Activated naive CD8-positive, alpha-beta T cell treated with anti-CD3 and anti-CD28 coated beads, Interleukin-2, amount 50 U/mL, for 24 hours (primary cell): ENCODE data around the gene GSTM3.

ENCODE experiments used
- ATAC-seq: fragments of 150-1000 bp; cut with Tn5 transposase; one replicate; pipeline ENCODE4 v1.10.0; 2021
- DNase-seq: peaks from one replicate; pipeline ENCODE4 v3.0.0; 2021
- H3K27ac Mint-ChIP-seq: one replicate; pipeline ENCODE4 v1.8.0; 2021; ENCODE audit warnings: mild to moderate bottlenecking, mixed read lengths
- H3K27me3 Mint-ChIP-seq: one replicate; pipeline ENCODE4 v1.8.0; 2021; ENCODE audit warnings: mixed read lengths
- H3K36me3 Mint-ChIP-seq: one replicate; pipeline ENCODE4 v1.8.0; 2021; ENCODE audit warnings: low read depth, mixed read lengths
- H3K4me1 Mint-ChIP-seq: one replicate; pipeline ENCODE4 v1.8.0; 2021; ENCODE audit warnings: mixed read lengths
- H3K4me3 Mint-ChIP-seq: one replicate; pipeline ENCODE4 v1.8.0; 2021; ENCODE audit warnings: mild to moderate bottlenecking, moderate library complexity, mixed read lengths
- H3K9me3 Mint-ChIP-seq: one replicate; pipeline ENCODE4 v1.8.0; 2021; ENCODE audit warnings: mixed read lengths

The GSTM3 gene

DNA sequence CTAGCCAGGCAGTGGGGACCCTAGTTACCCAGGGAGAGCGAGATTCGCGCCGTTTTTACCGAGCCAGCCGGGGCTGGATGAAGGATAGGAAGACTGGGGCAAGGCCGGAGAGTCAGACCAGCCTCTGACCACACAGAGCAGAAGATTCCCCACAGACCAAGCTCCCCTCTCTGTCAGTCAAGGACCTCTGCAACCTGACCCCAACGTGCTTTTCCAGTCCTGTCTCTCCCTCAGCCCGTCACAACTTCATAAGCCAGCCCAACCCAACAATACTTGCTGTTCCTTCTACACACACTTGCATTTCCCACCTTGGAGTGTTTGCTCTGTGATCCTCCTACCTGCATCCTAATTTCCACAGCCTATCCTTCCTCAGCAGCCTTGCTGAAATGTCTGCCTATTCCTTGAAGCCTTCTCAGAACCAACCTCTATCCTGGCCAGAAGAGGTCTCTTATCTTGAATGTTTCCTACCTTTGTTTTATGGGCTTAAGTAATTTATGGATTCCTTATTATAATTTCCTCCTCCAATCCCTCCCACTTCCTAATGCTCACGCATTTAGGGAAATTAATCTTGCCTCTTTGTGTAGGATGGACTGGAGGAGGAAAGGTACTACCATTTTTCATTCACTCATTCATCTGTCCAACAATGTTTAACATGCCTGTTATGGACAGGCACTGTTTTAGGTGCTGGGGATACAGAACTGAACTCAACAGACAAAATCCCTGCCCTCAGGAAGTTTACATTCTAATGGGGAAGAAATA lies at the start of gene GSTM3:
TSS of gene GSTM3 (minus strand) at position 424 of the 759 bp plus-strand sequence. CDS start 751 bp downstream, outside the sequence.
- Mint-ChIP-seq H3K4me3 (peak within 1 kb of the TSS; percentile 76), H3K36me3 (no peaks in the 10 kb centered on the region), H3K4me1 (peaks cover 17% of the 10 kb centered on the region), H3K27ac (peak within 1 kb of the TSS; percentile 75), H3K27me3 (peaks cover 18% of the 10 kb centered on the region), H3K9me3 (no peaks in the 10 kb centered on the region)
- DNase-seq (no peak), ATAC-seq (no peak)

DNA sequence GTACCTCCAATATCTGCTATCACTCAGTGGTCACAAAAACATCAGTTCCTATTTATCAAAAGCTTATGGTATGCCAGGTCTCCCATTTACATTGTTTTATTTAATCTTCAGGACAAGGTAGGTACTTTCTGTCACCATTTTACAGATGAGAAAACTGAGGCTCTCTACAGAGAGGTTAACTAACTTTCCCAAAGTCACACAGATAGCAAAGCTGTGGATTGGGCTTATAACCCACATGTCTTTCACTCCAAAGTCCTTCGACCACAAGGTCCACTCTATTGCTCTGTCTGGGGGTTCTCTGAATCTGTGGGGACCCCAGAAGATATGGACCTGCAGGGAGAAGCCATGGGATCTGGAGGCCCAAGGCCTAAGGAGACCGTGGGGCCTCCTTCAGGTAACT lies 49.5 kb upstream of the GSTM3 start:
- DNase-seq (no peak), ATAC-seq (no peak)
- Mint-ChIP-seq H3K27ac (peak overlapping the region; percentile 91), H3K4me3 (peak overlapping the region; percentile 3), H3K4me1 (peaks cover 55% of the 10 kb centered on the region), H3K27me3 (no peaks in the 10 kb centered on the region), H3K36me3 (no peaks in the 10 kb centered on the region), H3K9me3 (no peaks in the 10 kb centered on the region)

DNA sequence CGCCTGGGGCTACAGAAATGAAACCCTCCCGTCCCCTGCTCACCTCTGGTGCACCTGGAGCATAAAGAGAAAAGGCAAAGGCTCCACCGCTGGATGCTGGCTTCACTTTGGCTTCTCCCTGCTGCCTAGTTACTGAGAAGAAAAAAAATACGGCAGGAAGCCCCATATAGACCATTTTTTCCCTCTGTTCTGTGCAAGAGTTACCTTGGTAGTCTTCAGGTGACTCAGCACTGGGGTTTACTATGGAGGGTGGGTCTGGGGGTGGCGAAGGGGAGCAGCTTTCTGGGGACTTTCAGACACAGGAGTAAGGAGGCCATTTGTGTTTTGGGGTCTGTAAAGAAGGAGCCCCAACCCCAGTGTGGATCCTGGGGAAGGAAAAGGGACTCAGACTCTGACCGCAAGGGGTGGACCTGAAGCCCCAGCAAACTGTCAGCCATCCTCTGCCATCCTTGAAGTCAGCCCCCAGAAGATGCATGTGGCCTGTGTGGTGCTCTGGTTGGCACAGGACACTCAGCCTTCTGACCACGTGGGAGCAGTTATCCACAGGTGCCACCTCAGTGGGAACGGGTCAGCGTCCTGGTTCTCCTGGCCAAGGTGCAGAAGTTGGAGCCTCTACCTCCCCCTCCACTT lies 48.8 kb upstream of the GSTM3 start:
- Mint-ChIP-seq H3K9me3 (no peaks in the 10 kb centered on the region), H3K27me3 (no peaks in the 10 kb centered on the region), H3K36me3 (no peaks in the 10 kb centered on the region), H3K4me3 (no peak overlapping the region), H3K4me1 (peaks cover 54% of the 10 kb centered on the region), H3K27ac (peak overlapping the region; percentile 91)
- ATAC-seq (no peak), DNase-seq (no peak)

DNA sequence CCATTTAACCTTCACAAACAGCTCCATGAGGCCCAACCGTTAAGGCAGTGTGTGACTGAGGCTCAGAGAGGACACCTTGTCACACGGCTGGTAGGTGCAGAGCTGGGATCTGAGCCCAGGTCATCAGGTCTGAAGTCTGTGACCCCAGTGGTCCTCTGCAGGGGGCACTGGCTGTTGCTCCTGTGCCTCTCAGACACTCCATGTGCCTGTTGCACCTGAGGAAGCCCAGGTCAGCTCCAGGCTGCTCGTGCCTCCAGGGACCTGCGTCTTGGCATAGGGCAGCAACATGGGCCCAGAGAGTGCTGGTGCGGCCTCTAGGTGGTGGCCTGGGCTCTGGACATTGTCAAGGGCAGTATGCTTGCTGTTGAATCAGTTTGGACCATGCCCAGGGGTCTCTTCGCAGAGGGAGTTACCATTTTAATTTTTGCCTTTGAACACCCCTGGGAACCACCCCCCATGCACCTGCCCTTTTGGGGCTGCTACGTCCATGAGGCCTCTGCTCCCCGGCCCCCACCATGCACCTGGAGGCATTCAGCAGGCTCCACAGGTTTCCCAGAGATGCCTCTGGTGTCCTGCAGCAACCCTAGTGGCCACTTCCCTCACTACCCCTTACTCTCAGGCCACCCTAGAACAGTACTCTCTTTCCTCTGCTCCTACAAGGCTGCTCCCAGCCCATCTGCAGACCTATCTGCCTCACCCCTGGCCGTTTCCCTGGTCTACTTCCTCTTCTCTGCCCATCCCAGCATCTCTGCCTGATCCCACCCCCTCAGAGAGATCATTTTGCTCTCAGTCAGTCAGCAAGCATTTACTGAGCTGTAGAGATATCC lies 48.1 kb upstream of the GSTM3 start:
- H3K4me1 Mint-ChIP-seq, result peaks cover 47% of the 10 kb centered on the region
- no peaks in the 10 kb centered on the region for H3K27me3 Mint-ChIP-seq
- DNase-seq, result no peak
- no peak for ATAC-seq
- H3K4me3 Mint-ChIP-seq, result no peak overlapping the region
- no peaks in the 10 kb centered on the region for H3K9me3 Mint-ChIP-seq
- peak overlapping the region; percentile 17 for H3K27ac Mint-ChIP-seq
- no peaks in the 10 kb centered on the region for H3K36me3 Mint-ChIP-seq

DNA sequence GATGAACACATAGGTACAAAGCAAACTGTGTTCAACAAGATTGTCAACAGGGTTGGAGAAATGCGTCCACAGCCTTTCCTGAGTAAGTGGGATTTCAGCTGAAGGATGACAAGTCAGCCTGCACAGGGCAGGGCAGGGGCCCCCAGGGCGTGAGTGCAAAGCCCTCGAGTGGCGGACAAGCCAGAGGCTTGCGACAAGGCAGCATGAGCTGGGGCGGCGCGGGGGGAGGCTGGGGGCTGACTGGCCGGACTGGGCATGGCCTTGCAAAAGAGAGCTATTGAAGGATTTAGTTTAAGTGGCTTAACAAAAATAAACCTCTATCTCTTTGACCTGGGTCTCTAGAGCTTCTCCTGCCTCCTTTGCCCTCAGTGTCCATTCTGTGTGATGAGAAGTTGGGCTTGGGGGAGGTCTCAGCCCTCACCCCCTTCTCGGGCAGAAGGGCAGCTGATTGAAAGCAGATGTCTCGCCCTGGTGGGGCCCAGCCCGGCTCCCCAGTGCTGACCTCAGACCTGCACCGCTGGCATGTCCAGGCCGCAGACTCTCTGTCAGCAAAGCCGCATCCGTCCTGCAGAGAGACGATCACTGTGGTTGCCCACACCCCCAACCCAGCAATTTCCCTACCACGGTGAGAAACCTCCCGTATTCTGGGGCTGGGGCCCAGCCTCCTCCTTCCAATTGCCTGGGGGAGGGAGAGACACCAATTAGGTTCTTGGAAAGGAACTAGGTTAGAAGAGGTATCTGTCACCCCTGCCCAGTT lies 47.2 kb upstream of the GSTM3 start:
- Mint-ChIP-seq H3K36me3 (no peaks in the 10 kb centered on the region), H3K9me3 (no peaks in the 10 kb centered on the region), H3K4me3 (no peak overlapping the region), H3K27ac (peak overlapping the region; percentile 11), H3K27me3 (no peaks in the 10 kb centered on the region), H3K4me1 (peaks cover 38% of the 10 kb centered on the region)
- ATAC-seq (no peak), DNase-seq (no peak)

DNA sequence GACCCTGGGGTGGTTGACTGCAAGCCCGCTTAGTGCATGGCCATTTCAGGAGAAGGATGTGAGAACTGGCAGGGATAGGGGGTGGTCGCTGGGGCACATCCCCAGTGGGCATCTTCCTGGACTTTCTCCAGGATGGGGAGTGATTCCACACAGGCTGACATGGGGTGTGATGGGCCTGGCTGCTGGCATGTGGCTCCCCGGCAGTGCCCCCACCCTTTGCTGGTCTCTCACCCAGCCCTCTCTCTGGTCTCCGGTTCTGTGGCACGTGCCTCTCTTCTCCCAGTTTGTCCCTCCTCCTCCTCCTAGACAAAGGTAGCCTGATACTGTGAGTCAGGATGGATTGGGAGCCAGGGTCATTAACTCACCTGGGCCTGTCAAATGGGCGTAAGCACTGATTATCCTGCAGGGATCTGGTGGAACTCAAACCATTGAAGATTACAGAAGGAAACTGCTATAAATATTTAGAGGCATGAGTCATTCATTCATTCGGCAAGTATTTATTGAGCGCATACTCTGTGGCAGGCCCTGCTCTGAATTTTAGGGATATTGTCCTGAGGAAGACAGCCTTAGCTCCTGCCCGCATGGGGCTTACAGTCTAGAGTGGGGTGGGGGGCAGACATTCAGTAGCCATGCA lies 46.5 kb upstream of the GSTM3 start:
- Mint-ChIP-seq H3K27ac (no peak overlapping the region), H3K36me3 (no peaks in the 10 kb centered on the region), H3K27me3 (no peaks in the 10 kb centered on the region), H3K4me1 (peaks cover 33% of the 10 kb centered on the region), H3K4me3 (no peak overlapping the region), H3K9me3 (no peaks in the 10 kb centered on the region)
- no peak for ATAC-seq
- no peak for DNase-seq

DNA sequence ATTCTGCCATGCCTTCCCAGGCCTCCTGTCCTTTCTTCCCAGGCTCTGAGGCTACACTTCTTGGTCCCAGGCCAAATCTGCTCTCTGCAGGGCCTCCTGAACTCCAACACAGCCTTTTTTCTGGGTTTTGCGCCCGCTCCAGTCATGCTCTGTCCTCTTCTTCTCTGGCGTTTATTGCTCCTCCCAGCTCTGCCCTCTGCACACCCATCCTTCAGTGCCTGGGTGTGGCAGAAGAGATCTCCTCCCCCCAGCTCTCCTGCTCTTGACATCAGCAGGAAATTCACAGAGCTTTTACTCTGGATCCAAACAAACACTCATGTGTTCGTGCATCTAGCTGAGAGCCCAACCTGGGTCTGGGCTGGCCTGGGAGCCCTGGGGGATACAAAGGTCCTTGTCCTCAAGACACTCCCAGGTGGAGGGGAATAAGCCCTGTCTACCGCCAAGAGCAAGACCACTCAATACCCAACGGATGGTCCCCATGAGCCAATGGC lies 45.7 kb upstream of the GSTM3 start:
- H3K4me1 Mint-ChIP-seq, result peaks cover 25% of the 10 kb centered on the region
- ATAC-seq (no peak), DNase-seq (no peak)
- no peaks in the 10 kb centered on the region for H3K36me3 Mint-ChIP-seq
- no peaks in the 10 kb centered on the region for H3K27me3 Mint-ChIP-seq
- H3K4me3 Mint-ChIP-seq, result no peak overlapping the region
- H3K27ac Mint-ChIP-seq, result no peak overlapping the region
- no peaks in the 10 kb centered on the region for H3K9me3 Mint-ChIP-seq

DNA sequence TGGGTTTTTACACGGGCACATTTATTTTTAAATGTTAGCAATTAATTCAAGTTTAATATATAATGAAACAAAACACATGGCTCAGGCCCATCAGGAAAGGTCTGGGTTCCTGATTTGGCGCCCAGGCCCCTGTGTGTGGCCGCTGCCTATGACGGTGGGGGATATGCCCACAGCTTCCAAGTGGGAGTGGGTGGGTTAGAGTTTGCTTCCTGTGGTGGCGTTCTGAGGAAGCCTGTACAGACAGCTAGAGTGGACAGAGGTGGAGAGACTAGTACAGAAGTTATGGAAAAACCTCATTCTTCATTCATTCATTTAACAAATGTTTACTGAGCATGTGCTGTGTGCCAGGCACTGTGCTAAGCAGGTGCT lies 45.3 kb upstream of the GSTM3 start:
- no peak for DNase-seq
- no peaks in the 10 kb centered on the region for H3K27me3 Mint-ChIP-seq
- H3K4me1 Mint-ChIP-seq, result peaks cover 21% of the 10 kb centered on the region
- H3K4me3 Mint-ChIP-seq, result no peak overlapping the region
- H3K9me3 Mint-ChIP-seq, result no peaks in the 10 kb centered on the region
- H3K36me3 Mint-ChIP-seq, result no peaks in the 10 kb centered on the region
- no peak for ATAC-seq
- H3K27ac Mint-ChIP-seq, result no peak overlapping the region

DNA sequence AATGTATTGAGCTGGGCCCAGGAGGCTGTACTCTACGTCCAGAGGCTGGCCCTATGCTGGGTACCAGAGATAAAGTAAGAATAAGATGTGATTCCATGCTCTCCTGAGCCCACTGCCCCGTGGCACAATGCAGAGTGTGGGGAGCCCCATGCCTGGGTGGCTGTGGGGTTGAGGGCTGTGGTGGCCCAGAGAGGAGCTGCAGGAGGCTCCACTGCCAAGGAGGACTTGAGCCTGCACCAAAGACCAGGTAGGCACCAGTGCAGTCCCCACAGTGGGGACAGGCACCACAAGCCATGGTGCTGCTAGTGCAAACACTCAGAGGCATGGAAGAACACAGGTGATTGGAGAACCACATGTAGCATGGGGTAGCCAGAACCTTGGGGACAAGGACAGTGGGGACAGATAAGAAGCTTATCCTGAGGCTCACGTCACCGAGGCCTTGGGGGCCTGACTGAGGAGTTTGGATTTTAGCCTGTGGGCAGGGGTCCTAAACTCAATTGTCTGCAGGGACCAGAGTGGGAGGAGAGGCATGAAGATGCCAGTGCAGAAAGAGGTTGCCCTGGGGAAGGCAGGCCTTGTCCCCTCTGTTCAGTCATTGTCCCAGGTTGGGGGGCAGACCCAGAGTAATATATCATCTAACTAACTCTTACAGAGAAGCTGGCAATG lies 44.7 kb upstream of the GSTM3 start:
- ATAC-seq, result no peak
- Mint-ChIP-seq H3K27me3 (no peaks in the 10 kb centered on the region), H3K9me3 (no peaks in the 10 kb centered on the region), H3K36me3 (no peaks in the 10 kb centered on the region), H3K4me3 (no peak overlapping the region), H3K4me1 (peaks cover 15% of the 10 kb centered on the region), H3K27ac (no peak overlapping the region)
- DNase-seq, result no peak

DNA sequence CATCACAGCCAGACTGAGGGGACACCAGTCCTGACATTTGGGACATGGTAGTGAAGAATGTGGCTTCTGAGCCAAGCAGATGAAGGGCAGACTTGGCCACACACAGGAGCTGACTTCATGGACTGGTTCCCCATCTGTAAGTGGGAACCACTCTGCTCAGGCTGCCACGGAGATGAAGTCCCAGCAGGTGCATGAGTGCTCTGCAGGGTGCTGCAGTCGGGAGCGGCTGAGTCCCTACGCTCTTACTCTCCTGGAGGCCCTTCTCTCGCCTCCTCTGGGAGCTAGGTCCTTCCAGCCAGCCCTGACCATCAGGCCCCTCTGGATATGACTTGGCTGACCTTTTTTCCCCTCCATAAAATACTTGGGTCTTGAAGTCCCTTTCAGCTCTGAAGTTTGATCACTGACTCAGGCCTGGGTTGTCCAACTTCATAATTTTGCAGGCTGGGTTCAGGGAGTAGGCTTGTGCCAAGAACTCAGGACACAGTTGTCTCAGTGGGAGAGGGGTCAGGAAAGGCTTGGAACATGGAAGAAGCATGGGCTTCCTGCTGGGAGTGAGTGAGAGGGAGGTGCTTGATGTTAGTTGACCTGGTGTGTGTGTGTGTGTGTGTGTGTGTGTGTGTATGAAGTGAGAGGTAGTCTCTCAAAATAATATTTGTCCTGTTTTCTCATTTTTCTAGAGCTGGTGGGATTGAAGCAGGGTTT lies 43.9 kb upstream of the GSTM3 start:
- Mint-ChIP-seq H3K4me1 (peaks cover 7% of the 10 kb centered on the region), H3K27me3 (no peaks in the 10 kb centered on the region), H3K4me3 (no peak overlapping the region), H3K9me3 (no peaks in the 10 kb centered on the region), H3K36me3 (no peaks in the 10 kb centered on the region), H3K27ac (no peak overlapping the region)
- ATAC-seq (no peak), DNase-seq (no peak)

DNA sequence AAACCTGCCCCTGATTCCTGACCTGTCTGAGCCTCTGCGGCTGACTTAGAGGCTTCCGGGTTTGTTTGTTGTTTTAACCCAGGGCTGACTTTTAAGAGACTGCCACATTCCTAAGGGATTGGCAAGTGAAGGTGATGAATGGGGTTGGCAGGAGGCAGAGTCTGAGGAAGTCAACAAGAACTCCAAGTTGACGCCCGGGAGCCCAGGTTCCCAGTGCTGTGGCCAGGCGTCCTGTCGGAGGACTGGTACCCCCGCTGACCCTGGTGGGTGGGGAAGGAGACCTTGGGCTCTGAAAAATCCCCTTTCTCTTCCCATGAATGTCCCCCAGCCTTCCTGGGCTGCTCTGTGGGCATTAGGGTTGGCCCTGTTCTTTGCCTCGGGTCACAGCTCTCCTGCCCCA lies 42.6 kb upstream of the GSTM3 start:
- no peak overlapping the region for H3K27ac Mint-ChIP-seq
- H3K36me3 Mint-ChIP-seq, result no peaks in the 10 kb centered on the region
- ATAC-seq (no peak), DNase-seq (no peak)
- H3K4me3 Mint-ChIP-seq, result no peak overlapping the region
- H3K27me3 Mint-ChIP-seq, result no peaks in the 10 kb centered on the region
- no peaks in the 10 kb centered on the region for H3K9me3 Mint-ChIP-seq
- no peaks in the 10 kb centered on the region for H3K4me1 Mint-ChIP-seq

DNA sequence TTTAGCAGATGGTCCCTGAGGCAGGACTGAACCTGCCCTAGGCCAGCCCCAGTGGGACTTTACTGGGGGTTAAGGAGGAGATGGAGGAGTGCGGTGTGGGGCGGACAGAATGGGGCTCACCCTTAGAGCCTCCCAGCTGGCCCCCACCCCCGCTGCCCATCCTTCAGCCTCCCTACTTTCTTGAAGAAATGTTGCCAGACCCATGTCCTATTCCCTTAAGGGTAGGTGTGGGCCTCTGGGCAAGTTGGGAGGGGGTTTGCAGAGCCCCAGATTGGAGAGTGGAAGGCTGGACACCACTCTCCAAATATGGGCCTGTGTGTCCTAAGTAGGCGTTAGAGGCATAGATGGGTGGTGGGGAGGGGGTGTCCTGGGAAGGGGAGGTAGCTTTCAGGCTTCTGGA lies 42.1 kb upstream of the GSTM3 start:
- ATAC-seq (no peak), DNase-seq (no peak)
- no peaks in the 10 kb centered on the region for H3K27me3 Mint-ChIP-seq
- no peak overlapping the region for H3K27ac Mint-ChIP-seq
- no peaks in the 10 kb centered on the region for H3K36me3 Mint-ChIP-seq
- no peaks in the 10 kb centered on the region for H3K4me1 Mint-ChIP-seq
- H3K9me3 Mint-ChIP-seq, result no peaks in the 10 kb centered on the region
- no peak overlapping the region for H3K4me3 Mint-ChIP-seq

DNA sequence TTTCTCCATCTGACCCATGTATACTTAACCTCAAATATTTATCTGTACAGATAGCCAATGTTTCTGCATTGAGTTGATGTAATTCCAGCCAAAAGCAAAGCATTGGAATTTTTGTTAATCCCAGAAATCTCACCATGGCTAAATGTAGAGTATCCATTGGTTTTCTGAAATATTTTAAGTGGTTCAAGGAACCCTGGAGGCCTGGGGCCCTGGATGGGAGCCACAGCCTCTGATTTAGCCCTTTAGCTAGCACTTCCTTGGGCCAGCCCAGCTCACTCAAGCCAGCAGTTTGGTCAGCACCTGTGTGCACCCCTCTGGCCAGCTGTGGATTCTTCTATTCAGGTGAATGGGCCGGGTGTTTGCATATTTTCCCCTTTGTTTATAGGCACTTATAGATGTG lies 41.7 kb upstream of the GSTM3 start:
- no peak for DNase-seq
- H3K36me3 Mint-ChIP-seq, result no peaks in the 10 kb centered on the region
- H3K27me3 Mint-ChIP-seq, result no peaks in the 10 kb centered on the region
- no peaks in the 10 kb centered on the region for H3K9me3 Mint-ChIP-seq
- ATAC-seq, result no peak
- H3K4me1 Mint-ChIP-seq, result no peaks in the 10 kb centered on the region
- H3K4me3 Mint-ChIP-seq, result no peak overlapping the region
- H3K27ac Mint-ChIP-seq, result no peak overlapping the region
